ENCODE data around the gene C4orf50.

The C4orf50 gene

GRCh38 chr4:6018331-6018730 is at the start of gene C4orf50:
C4orf50 (minus strand) TSS chr4:6018431.
- DNase-seq (ENCODE audit: low read depth in 2 of 2) = no peak

- no peak for DNase-seq (ENCODE audit: low read depth in 2 of 2)
Observed at GRCh38 chr4:6065934-6066590, 47.8 kb upstream of the C4orf50 start.

- DNase-seq (ENCODE audit: low read depth in 2 of 2) = no peak
Observed at GRCh38 chr4:6065166-6065565, 46.9 kb upstream of the C4orf50 start.

GRCh38 chr4:6064383-6064782 is 46.2 kb upstream of the C4orf50 start:
- no peak for DNase-seq (ENCODE audit: low read depth in 2 of 2)

- DNase-seq (ENCODE audit: low read depth in 2 of 2) = no peak
Observed at GRCh38 chr4:6063684-6064083, 45.5 kb upstream of the C4orf50 start.

DNA sequence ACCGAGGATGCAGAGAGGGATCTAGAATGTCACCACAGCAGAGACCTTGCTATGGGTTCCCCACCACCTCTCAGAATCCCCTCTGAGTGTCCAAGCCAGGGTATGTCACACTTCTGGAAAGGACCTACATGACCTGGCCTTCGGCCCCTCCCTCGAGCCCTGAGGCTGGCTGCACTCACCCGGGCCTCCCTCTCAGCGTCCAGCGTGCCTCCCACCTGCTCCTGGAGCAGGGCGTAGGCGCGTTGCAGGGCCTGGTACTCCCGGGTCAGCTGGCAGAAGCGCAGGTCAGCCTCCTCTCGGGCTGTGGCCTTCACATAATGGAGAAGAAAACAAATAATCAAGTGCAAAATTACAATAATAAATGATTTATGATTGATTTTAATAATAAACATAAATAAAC is 43.9 kb upstream of the C4orf50 start:
- no peak for DNase-seq (ENCODE audit: low read depth in 2 of 2)

GRCh38 chr4:6059375-6059805 is 41.2 kb upstream of the C4orf50 start:
- DNase-seq (ENCODE audit: low read depth in 2 of 2) = no peak

DNA sequence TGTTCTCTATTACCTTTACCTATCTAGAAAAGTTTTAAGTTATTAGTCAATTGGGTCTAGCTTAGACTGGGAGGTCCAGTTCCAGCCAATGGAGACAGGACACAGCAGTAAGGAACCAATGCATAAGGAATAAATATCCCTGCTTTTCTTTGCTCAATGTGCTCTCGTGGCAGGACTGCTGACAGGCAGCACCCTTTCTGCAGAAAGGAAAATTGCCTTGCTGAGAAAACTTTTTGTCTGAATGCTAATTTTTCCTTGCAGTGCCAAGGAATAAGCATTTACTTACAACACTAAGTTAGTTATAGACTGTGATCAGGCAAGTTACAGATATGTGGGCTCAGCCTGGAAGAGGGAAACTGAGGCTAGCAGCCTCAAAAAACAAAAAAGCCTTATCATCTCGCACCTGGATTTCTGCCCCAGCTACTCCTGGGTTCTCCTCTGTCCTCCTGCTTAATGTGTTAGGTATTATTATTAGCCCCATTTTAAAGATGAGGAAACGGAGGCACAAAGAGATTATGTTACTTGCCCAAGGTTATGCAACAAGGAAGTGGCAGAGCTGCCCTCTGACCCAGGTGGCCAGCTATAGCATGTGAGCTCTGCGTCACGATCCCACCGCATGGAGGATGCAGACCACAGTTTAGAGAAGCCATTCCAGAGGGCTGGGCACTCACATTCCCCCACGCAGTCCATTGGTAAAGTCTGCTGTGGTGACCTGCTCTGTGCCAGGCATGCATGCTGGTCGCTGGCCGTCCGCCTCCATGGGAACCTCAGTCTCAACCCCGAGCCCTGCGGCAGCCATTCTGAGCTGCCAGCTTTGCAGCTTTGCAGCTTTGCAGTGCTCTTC is 40.5 kb upstream of the C4orf50 start:
- DNase-seq (ENCODE audit: low read depth in 2 of 2) = no peak

GRCh38 chr4:6056976-6057766 is 38.9 kb upstream of the C4orf50 start:
- DNase-seq (ENCODE audit: low read depth in 2 of 2) = no peak

DNA sequence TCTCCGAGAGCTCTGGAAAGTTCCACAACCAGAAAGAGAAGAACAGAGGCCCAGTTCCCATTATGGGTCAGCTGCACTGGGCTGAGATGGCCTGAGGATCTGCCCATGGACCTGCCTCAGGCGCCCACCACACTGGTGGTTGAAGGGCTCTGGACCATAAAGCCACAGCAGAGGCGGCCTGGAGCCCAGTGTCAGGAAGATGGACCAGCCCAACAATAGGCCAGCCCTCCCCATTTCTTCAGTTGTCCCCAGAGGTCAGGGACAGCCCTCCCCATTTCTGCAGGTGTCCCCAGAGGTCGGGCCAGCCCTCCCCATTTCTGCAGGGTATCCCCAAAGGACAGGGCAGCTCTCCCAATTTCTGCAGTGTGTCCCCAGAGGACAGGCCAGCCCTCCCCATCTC is 37.2 kb upstream of the C4orf50 start:
- DNase-seq (ENCODE audit: low read depth in 2 of 2) = no peak

- no peak for DNase-seq (ENCODE audit: low read depth in 2 of 2)
Observed at GRCh38 chr4:6055030-6055429, 36.8 kb upstream of the C4orf50 start.

GRCh38 chr4:6054162-6054922 is 36.1 kb upstream of the C4orf50 start:
- no peak for DNase-seq (ENCODE audit: low read depth in 2 of 2)

DNA sequence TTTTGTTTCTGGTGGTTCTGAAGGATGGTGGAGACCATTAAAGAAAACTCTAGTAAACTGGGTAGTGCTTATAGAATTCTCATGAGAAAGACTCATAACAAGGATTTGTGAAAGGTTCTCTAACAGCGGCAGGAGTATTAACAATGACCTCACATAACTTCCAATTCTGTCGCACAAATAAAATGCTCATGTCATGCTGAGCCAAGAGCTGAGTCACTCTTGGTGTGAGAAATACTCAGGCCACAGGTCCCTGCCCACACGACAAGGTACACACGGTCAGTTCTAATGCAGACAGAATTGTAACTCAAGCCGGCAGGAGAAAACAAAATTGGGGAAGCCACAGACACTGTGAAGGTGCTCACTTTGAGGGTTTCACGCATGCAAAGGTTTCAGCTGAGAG is 34.4 kb upstream of the C4orf50 start:
- DNase-seq (ENCODE audit: low read depth in 2 of 2) = no peak

GRCh38 chr4:6050551-6050950 is 32.3 kb upstream of the C4orf50 start:
- DNase-seq (ENCODE audit: low read depth in 2 of 2) = no peak

GRCh38 chr4:6049985-6050384 is 31.8 kb upstream of the C4orf50 start:
- DNase-seq (ENCODE audit: low read depth in 2 of 2) = no peak

GRCh38 chr4:6049278-6049677 is 31.0 kb upstream of the C4orf50 start:
- DNase-seq (ENCODE audit: low read depth in 2 of 2) = no peak

GRCh38 chr4:6048537-6048936 is 30.3 kb upstream of the C4orf50 start:
- no peak for DNase-seq (ENCODE audit: low read depth in 2 of 2)

- DNase-seq (ENCODE audit: low read depth in 2 of 2) = no peak
Observed at GRCh38 chr4:6047130-6047673, 29.0 kb upstream of the C4orf50 start.

GRCh38 chr4:6046526-6047129 is 28.4 kb upstream of the C4orf50 start:
- no peak for DNase-seq (ENCODE audit: low read depth in 2 of 2)

DNA sequence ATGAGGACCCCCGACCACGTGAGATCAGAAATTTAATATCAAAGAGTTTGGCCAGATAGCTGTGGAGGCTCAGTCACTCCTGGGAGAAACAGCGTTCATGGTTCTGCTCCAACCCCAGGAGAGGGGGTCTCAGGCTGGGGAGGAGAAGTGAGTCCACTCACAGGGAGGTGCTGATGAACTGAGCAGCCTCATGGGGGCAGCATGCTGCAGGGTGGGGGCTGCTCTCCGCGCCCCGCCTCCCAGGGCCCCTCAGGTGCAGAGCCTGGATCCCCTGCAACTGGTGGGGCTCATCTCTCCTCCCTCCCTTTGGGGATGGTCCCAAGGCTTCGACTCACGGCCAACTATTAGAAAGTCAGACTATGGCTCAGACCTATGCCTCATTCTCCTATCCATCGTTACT is 26.6 kb upstream of the C4orf50 start:
- no peak for DNase-seq (ENCODE audit: low read depth in 2 of 2)

DNA sequence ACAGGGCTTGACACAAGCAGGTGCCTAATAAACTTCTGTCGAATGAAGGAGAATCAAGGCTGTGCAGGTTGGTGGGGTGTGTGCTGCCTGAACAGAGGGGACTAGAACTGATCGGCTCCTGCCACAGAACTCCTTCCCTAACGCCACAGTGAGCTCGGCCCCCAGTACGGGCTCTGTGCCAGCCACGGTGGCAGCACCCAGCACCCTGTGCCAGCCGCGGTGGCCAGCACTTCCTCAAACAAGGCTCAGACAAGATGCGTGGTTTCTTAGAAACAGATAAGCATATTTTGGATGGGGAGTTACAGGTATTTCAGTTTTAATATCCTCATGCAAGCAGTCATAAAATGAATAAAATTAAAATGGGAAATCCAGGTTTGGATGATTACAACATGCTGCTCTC is 26.0 kb upstream of the C4orf50 start:
- no peak for DNase-seq (ENCODE audit: low read depth in 2 of 2)

Data from stimulated activated CD4-positive, alpha-beta T cell treated with anti-CD3 and anti-CD28 coated beads, Interleukin-12 subunit alpha, Interleukin-12 subunit beta, amount 100 ng/mL, for 24 hours (primary cell).